Stimulated activated CD8-positive, alpha-beta memory T cell treated with anti-CD3 and anti-CD28 coated beads, Interleukin-7, amount 100 ng/mL, for 48 hours (primary cell): ENCODE results near the gene ZNF697.
A peak's percentile ranks its signal among the peaks of the same experiment; 100 is the strongest.
"Not testable (repeated sequence)": the region's sequence is repeated elsewhere in the genome, so short reads cannot be mapped to it uniquely, and the experiment has no call there.

Experiments
- DNase-seq, 2 donors: peaks; one replicate each; pipeline ENCODE4 v3.0.0-alpha.2; 2020; ENCODE audit warnings: low read depth in 1 of 2; ENCODE audit errors: extremely low read depth in 1 of 2

Gene ZNF697

DNA sequence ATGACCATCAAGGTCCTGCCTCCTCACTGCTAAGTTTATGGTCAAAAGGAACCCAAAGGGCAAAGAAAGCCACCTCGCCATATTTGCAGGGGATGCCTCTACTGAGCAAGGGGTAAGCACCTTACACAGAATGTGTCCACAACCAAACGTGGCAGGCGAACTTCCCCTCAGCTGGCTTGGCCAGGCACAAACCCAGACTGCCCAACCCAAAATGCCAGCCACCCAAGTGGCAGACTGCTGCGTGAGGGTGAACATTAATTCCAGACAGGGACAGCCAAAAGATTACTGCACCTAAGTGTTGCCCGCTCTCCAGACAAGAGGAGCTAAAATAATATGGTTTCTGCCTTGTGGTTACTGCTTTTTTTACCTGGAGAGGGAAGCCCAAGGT is 16.0 kb downstream of the ZNF697 start:
- DNase-seq = no peak

DNA sequence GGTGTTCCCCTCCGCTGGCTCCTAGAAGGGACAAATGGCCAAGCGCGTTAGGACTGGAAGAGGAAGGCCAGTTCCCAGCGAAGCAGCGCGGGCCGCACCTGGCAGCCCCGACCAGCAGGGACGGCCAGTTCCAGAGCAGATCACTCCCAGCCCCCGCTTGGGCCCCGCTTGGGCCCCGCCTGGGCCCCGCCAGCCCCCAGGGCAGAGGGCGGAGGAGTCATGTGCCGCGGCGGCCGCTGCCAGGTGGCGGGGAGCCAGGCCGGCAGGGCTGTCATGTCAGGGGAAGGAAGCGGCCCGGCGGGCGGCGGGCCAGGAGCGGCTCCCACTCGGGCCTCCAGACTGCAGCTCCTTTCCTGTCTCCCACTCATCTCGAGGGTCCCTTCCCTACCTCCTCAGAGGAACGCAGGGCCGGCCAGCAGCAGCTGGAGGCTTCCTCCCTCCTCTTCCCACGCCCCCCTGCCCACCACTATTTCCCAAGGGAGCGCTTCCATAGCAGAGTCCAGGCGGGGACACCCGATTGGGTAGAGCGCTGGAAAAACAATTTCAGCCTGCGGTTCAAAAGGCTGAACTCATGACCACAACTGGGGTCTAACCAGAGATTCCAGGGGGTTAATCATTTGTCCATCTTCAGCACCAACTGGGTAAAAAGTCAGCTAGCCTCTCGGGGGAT is 16.5 kb downstream of the ZNF697 start:
- DNase-seq = no peak

DNA sequence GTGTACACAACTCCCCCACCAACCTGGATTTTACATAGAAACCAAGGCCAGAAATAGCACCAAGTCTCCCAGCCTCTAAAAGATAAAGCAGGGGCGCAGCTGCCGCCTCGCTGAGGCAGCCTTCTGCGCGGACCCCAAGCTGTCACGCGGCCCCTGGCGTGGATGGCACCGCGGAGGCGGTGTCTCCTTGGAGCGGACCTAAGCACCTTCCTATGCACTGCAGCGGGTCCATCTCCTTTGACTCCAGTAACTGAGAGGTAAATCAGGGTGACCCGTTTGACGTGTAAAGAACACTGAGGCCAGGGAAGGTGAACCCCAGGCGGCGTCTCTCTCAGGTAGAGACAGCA is 17.0 kb downstream of the ZNF697 start:
- DNase-seq = no peak

GRCh38 chr1:119626841-119627240 is 21.2 kb downstream of the ZNF697 start:
- DNase-seq = no peak

- DNase-seq = no peak
Observed at GRCh38 chr1:119626011-119626545, 22.0 kb downstream of the ZNF697 start.

DNA sequence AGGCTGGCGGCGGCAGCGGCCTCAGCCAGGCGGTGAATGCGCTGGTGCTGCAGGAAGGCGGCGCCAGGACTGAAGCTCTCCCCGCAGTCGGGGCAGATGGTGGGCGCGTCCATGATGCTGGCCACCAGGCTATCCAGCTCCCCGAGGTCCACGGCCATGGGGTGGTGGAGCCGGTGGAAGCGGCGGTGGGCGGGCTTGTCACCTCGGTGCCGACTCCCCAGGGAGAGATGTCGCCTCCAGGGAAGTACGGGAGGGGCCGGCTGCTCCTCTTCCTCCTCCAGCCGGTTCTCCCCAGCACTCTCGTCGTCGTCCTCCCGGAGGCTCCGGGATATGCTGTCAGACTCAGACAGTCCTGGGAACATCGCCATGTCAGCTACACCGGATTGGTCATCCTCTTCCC is 24.4 kb downstream of the ZNF697 start:
- DNase-seq = no peak

DNA sequence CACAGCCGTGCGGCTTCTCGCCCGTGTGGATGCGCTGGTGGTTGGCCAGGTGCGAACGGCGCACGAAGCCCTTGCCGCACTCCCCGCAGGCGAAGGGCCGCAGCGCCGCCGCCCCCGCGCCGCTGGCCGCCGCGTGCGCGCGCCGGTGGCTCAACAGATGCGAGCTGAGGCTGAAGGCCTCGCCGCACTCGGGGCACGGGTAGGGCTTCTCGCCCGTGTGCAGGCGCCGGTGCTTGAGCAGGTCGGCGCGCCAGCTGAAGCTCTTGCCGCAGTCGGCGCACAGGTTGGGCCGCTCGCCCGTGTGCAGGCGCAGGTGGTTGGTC is 24.9 kb downstream of the ZNF697 start:
- DNase-seq = no peak

DNA sequence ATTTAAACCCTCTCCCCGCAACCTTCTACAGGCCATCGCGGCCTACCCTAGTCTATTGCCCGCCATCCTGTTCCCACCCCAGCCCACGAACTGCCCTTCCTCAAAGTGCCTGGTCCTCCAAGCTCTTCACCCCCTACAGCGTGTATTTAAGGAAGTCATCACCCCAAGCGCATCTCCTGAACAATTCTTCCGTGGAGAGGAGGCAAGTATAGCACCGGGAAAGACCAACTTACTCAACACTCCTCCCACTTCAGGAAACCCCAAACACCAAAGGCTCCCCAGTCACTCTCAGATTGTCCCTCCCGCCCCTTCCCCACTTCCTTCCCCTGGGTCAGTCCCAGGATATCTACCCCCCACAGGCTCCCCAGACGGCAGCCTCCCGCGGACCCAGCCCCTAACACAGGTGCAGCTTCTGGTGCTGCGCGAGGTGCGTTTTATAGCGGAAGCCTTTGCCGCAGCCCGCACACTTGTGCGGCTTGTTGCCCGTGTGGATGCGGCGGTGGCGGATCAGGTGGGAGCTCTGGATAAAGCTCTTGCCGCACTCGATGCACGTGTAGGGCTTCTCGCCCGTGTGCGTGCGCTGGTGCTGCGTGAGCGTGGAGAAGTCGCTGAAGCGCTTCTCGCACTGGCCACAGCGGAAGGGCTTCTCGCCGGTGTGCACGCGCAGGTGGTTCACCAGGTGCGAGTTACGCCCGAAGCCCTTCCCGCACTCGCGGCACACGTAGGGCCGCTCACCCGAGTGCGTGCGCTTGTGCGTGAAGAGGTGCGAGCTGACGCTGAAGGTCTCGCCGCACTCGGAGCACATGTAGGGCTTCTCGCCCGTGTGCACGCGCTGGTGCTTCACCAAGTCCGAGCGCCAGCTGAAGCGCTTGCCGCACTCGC is 25.5 kb downstream of the ZNF697 start:
- no peak for DNase-seq

DNA sequence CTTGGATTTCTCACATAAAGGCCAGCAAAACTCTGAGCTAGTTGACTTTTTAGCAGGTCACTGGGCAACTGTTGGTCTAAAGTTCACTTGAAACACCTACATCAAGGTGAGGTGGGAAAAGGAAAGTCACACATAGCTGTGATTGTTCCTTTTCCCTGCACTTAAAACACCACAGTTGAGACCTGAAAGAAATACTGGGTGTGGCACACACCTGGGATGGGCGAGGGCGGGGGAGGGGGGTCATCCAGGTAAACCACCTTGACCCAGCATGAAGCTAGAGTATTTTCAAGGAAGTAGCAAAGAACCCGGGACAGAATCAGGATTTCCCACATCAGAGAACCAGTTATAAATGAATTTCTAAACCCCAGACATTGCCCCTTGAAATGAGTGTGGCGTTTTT is 26.4 kb downstream of the ZNF697 start:
- no peak for DNase-seq

GRCh38 chr1:119617751-119618691 is 30.0 kb downstream of the ZNF697 start:
- DNase-seq = no peak

- DNase-seq = not testable (repeated sequence)
Observed at GRCh38 chr1:119616748-119617147, 31.3 kb downstream of the ZNF697 start.

DNA sequence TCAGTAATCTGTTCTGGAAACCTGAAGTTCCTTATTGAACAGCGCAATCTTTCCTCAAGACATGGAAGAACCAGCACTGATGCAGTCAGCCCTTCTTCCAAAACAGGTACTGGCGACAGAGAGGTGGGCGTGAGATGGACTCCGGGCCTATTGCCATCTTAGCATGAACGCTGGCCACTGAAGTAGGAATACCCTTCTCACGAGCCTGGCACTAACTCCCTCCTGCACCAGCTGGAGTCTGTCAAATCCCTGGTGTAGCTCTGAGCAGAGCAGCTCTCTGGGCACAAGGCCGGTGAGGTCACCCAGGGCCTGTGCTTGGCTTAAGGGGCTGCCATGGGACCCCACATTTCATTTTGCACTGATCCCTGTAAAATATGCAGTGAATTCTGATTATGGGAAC is 33.0 kb downstream of the ZNF697 start:
- not testable (repeated sequence) for DNase-seq

GRCh38 chr1:119613769-119614720 is 34.0 kb downstream of the ZNF697 start:
- peak; percentile 26 to 44 for DNase-seq

DNA sequence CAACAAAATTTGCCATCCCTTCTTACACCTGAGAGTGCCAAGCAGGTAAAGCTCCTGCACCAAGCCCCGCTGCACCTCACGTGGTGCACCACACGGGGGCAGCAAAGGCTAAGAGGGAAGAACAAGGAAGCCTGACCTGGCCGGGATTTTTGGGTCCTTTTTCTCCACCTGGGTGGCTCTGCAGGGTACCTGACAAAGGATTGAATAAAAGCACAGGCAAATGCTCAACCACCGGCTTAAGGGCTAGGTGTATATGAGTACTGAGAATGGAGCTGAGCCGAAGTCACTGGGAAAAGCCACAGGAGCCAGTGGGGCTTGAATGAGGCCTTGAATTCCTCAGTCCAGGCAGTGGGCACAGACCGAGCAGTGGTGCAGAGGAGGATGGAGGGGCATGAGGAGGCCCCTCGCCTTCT is 36.4 kb downstream of the ZNF697 start:
- peak; percentile 33 to 55 for DNase-seq

GRCh38 chr1:119608816-119609215 is 39.2 kb downstream of the ZNF697 start:
- not testable (repeated sequence) for DNase-seq

GRCh38 chr1:119607087-119607807 is 40.8 kb downstream of the ZNF697 start:
- DNase-seq = not testable (repeated sequence)

GRCh38 chr1:119606394-119606793 is 41.7 kb downstream of the ZNF697 start:
- DNase-seq = no peak

GRCh38 chr1:119605686-119606085 is 42.4 kb downstream of the ZNF697 start:
- no peak for DNase-seq

GRCh38 chr1:119605080-119605479 is 43.0 kb downstream of the ZNF697 start:
- DNase-seq = not testable (repeated sequence)
